ENCODE results near the gene CXCR3.

CXCR3 gene

DNA sequence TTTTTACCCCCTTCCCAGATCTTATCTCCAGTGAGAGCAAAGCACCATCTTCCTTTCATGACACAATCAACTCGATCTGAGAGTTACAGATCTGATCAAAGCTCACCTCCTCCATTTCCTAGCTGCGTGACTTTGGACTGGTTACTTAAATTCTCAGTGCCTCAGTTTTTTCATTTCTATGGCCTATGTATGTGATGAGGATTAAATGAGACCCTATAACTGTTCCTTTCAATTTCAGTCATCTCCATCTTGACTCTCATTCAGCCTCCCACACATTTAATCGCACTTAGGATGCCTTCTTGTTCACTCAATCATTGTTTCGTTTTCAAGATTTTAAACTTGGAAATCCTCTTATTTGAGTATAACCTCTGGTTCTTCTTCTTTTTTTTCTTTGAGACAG is 20.1 kb upstream of the CXCR3 start:
- DNase-seq (ENCODE audit: low read depth) = no peak
- H3K4me3 ChIP-seq (ENCODE audit: low read depth, low read length) = no peak overlapping the region

DNA sequence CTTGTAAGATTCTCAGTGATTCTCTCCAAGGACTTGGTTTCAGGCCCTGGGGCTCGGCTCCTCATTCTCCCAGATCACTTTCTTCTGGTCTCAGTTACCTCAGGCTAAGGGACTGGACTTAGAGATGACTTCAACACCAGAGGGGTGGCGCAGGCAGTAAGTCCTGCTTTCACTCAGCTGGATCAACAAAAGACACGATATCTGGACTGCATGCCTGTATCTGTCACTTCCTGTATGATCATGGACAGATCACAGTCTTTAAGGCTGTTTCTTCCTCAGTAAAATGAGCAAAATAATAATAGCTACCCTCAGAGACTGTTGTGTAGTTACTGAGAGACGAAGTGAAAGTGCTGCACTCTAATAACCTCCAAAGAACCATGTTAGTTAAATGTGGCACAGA is 19.5 kb upstream of the CXCR3 start:
- no peak overlapping the region for H3K4me3 ChIP-seq (ENCODE audit: low read depth, low read length)
- no peak for DNase-seq (ENCODE audit: low read depth)

DNA sequence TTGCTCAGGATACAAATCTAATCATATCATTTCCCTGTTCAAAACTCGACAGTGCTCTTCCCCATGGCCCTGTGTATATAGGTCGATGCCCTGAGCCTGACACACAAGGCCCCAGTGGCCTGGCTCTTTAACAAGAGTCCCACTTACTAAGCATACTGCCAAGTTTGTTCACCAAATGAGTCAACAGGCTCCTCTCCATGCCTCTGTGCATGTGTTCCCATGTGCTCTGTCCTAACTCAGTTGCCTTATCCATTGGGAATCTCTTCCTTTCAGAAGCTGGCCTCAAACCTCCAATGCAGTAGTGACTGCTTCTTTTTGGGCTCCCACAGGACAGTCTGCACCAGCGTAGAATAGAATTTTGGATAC is 18.9 kb upstream of the CXCR3 start:
- DNase-seq (ENCODE audit: low read depth) = no peak

DNA sequence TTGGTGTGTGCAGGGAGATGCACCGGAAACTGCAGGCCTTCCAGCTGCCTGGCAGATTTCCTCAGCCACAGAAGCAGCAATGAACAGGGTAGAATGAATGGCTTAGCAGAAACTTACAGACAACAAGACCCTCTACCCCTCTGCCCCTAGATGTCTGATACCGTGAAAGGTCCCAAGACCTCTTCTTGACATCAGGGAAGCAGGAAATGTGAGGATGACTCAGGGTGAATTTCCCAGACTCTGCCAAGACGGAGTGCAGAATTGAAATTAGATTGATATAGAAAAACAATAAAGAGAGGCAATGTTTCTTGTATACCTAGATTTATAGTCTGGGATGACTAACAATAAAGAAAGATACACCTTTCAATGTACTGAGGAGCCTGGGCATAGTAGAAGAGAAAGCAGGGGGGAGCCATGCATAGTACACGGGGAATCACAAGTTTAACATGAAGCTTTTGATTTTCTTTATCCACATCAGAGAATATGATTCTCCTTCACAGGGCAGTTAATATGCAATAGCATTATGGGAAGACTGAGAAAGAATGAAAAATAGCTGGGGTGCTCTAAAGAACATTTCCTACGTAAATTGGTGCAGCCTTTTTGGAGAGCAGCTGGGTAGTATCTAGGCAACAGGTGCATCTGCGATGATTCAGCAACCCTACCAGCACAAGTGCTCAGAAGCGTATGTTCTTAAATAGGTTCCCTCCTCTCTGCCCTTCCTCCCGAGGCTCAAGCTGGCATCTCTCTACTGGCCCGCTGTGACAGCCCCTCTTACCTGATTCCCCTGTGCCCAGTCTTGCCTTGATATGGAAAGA is 18.3 kb upstream of the CXCR3 start:
- no peak overlapping the region for H3K4me3 ChIP-seq (ENCODE audit: low read depth, low read length)
- DNase-seq (ENCODE audit: low read depth) = no peak

More for the DNA sequence above, 18.9 kb upstream of the CXCR3 start:
- H3K4me3 ChIP-seq (ENCODE audit: low read depth, low read length) = no peak overlapping the region

DNA sequence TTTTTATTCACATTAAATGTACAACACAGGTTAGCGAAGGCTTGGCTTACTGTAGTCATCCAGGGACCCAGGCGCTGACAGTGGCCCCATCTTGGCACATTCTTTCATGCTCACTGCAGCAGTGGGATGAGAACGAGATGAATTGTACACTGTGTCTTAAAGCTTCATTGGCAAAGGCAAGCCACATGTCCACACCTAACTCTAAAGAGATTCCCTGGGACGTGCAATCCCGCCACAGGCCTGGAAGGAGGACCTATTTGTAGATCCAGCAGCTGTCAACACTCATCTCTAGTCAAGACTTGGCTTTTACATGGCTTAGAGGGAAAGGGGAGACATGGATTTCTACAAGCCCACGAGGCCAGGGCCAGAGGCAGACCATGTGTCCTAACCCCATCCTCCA is 16.1 kb upstream of the CXCR3 start:
- H3K4me3 ChIP-seq (ENCODE audit: low read depth, low read length) = no peak overlapping the region
- DNase-seq (ENCODE audit: low read depth) = no peak

DNA sequence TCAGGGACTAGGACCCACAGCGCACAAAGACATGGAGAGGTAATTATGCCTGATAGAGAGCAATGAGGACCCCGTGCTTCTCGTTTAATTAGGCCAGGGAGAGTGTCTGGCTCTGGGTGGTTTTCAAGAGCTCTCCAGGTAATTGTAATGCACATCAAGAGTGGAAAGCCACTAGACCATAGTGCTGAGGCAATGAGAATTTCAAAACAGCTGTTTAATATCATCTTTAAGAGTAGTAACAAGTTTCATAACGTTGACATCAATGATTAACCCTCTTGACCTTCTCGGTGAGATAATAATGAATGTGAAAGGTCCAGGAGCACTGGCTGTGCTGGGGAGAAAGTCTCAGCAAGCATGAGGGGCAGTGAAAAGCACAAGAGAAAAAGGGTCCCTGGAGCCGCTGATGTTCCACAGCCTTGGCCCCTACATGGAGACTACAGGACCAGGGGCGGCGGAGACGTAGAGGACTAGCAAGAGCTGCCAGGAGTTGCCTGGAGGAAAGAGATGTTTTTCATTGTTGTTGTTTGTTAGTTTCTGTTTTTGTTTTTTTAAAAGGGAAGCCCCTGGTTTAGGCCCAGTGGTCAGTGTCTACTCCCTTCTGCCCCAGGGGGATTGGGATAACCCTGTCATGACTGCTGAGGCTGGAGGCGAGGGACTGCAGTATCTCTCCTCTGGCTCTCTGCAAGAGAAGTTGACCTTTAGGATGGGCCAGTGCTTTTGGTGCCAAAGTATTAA is 14.8 kb upstream of the CXCR3 start:
- H3K4me3 ChIP-seq (ENCODE audit: low read depth, low read length) = no peak overlapping the region
- DNase-seq (ENCODE audit: low read depth) = no peak

DNA sequence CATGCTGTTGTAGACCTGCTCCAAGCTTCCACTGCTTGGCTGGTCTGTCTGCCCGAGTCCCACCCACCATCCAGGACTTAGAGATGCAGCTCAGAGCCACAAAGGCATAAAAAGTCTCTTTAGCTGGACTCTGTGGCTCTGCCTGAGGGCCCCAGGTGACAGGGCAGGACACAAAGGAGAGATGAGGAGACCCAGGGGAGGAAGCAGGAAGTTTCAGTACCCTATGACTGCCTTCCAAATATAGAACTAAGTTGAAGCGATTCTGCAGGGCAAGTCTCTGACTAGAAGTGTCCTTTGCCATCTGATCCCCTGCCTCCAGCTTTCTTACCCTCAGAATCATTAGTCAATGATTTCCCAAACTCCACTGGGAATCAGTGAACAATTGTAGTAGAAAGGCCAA is 11.2 kb upstream of the CXCR3 start:
- DNase-seq (ENCODE audit: low read depth) = no peak
- H3K4me3 ChIP-seq (ENCODE audit: low read depth, low read length) = no peak overlapping the region

DNA sequence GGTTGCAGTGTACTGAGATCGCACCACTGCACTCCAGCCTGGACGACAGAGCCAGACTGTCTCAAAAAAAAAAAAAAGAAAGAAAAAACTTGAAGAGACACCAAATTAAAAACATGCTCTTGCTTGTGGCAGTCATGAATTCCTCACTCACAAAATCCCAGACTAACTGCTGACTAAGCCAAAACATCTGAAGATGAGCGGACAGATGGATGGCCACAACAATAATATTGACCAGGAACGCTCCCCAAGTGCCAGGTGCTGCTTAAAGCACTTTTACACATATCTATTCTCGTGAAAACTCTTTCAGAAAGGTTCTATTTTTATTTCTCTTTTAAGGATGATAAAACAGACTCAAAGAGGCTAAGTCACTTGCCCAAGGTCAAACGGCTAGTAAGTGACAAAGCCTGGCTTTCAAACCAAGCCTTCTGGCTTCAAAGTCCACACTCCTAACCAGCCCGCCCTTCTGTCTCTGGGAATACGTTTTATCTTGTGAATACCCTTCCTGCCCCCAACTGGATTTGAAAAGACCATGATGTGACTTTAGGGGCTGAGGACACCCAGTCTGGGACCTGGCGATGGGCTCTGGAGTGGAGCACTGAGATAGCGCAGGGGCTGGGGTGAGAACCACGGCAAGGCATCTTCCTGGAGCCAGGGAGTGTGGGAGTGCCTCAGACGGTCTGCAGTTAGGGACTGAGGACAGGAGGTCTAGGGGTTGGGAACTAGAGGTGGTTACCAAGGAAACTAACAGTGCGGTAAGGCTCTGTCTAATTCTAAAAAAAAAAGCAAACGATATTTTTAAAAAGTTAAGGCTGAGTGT is 9.5 kb upstream of the CXCR3 start:
- H3K4me3 ChIP-seq (ENCODE audit: low read depth, low read length) = no peak overlapping the region
- no peak for DNase-seq (ENCODE audit: low read depth)

DNA sequence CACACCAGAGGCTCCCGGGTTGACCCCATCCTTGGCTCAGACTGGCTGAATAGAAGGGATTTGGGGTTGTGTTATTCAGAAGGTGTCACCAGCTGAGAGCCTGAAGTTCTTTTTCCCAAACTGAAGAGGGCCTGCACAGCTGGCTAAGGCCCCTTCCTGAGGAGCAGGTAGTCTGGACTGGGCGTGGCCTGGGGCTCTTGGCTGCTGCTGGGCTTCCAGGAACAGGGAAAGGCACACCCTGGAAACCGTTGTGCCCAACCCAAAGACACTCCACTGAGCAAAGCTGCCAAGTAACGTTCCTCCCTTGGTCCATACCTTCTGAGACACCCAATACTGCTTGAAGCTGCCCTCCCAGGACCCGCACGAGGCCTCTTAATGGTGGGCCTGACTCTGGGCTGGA is 8.3 kb upstream of the CXCR3 start:
- no peak overlapping the region for H3K4me3 ChIP-seq (ENCODE audit: low read depth, low read length)
- no peak for DNase-seq (ENCODE audit: low read depth)

DNA sequence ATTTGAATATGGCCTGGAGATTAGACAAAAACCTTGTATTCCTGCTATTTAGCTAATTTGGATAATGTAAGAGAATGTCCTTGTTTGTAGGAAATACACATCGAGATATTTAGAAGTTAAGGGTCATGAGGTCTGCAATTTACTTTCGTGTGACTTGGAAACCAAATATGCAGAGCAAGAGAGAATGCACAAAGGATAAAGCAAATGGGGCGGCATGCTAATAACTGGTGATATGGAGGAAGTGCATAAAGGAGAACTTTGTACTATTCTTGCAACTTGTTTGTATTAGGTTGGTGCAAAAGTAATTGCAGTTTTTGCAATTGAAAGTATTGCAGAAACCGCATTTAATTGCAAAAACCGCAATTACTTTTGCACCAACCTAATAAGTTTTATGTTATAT is 7.2 kb upstream of the CXCR3 start:
- DNase-seq (ENCODE audit: low read depth) = no peak
- no peak overlapping the region for H3K4me3 ChIP-seq (ENCODE audit: low read depth, low read length)

DNA sequence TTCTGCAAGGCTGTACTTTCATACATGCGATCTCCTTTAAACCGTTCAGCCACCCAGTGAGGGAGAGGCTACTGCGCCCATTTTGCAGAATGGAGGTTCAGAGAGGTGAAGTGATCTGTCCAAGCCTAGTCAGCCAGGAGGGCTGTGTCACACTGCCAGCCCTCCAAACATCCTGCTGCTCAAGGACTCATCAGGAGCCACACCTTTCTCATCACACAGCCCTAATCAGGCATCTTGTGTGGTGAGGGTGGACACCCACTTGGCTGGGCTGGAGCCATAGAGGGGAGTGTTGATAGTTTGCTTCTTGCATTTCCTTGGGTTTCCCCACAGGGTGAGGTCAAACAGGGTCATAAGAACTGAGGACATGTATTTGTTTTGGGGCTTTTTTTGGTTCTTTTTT is 5.4 kb upstream of the CXCR3 start:
- no peak overlapping the region for H3K4me3 ChIP-seq (ENCODE audit: low read depth, low read length)
- DNase-seq (ENCODE audit: low read depth) = no peak

DNA sequence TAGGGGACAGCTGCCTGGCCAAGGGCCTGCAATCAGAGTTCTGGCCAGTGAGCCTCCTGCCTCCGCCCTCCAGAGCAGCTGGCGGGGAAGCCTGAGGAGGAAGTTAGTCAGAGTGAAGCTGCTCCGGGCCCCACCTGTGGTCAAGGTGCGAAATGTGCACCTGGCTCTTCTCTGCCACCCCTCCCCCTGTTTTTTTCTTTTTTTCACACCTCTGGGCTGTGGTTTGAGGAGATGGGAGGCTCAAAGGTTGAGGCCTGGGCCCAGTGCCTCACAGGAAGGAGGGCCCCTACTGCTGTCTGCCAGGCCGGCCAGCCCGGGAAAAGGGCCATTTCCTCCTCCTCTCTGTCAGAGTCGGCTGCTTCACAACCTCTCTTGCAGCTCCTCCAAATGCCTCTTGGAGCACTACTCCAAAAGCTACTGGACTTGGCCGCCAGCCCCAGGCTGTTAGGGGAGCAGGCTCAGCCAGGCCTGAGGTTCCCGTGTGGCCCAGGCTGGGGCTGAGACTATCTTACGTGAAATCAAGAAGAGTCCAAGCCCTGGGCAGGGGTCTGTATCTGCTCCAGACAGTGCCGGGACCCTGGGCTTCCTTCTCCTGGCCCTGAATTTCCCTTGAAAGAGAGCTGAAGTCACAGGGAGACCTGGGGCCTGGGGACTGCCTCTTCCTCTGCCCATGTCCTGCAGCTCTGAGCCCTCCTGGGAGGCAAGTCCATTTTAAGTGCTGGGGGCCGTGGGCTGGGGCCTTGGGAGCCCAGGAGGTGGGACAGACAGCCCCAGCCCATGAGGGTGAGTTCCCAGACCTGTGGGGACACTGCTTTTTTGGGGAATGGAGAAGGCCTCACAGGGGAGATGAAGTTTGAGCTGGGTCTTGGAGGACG is 4.5 kb upstream of the CXCR3 start:
- H3K4me3 ChIP-seq (ENCODE audit: low read depth, low read length) = no peak overlapping the region
- DNase-seq (ENCODE audit: low read depth) = no peak

DNA sequence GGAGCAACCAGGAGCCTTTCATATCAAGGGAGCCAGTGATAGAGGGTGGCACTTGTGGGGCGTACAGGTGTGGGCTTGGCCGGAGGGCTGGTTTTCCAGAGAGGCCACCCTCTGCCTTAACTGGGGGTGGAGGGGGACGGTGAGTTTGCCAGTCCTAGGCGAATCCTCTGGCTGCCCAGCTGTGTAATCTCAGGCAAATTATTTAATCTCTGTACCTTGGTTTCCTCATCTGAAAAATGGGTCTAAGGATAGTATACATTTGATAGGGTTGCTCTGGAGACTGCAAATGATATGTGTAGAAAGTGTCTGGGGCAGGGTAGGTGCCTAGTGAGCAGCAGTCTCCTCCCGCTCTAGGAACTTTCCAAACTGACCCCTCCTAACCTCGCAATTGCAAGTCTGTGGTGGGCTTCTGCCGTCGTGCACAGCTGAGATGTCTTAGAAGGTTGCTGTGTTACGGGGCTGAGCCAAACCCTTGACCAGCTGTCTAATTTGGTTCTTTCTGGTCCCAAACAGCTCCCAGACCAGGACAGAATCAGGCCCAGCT is 3.8 kb upstream of the CXCR3 start:
- no peak overlapping the region for H3K4me3 ChIP-seq (ENCODE audit: low read depth, low read length)
- no peak for DNase-seq (ENCODE audit: low read depth)

DNA sequence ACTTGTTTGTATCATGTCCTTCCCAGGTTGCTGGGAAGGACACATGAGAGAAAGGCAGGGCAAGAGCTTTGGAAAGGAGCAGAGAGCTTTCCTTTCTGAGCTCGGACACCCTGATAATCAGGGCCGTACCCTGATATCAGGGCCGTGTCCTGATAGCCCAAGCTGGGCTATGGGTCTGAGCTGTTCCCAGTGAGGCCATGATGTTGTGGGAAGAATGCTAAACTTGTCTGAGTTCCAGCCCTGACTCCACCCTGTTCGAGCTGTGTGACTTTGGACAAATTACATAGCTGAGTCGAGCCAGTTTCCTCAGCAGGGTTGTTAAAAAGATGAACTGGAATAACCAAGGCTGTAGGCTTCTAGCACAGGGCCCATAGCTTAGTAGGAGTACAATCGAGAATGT is 3.3 kb upstream of the CXCR3 start:
- no peak for DNase-seq (ENCODE audit: low read depth)
- H3K4me3 ChIP-seq (ENCODE audit: low read depth, low read length) = no peak overlapping the region

DNA sequence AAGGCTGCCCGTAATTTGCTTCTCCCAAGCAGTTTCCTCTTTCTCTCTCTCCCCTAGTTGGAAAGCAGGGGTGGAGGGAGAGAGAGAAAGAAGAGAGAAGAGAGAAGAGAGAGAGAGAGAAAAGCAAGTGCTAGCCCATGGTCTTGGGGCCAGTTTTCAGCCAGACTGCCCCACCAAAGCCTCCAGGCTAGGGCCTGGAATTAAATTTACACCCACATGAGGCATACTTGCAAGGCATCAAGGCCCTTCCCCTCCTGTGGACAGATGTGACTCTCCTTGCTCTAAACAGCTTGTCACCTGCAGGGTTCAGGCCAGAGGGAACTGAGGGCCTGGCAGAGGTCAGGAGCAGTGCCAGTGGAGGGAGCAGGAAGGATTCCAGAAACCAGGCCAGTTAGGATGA is 1.7 kb upstream of the CXCR3 start:
- no peak for DNase-seq (ENCODE audit: low read depth)
- no peak overlapping the region for H3K4me3 ChIP-seq (ENCODE audit: low read depth, low read length)

DNA sequence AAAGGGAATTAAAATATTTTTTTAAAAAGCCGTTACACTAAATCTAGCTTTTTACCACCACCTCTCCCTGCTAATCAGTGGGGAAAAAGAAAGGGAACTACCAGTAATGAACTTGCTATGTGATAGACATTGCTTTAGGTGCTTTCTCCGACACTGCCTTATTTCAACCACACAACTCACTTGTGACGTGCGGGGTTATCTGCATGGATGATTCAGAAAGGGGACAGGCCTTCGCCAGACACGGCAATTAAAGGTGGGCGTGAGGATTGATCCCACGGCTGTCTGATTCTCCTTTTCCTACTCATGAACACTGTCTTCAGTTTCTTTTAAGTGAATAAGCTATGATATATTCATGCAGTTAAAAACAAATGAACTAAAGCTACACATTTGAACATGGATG is 882 bp upstream of the CXCR3 start:
- no peak for DNase-seq (ENCODE audit: low read depth)
- no peak overlapping the region for H3K4me3 ChIP-seq (ENCODE audit: low read depth, low read length)

DNA sequence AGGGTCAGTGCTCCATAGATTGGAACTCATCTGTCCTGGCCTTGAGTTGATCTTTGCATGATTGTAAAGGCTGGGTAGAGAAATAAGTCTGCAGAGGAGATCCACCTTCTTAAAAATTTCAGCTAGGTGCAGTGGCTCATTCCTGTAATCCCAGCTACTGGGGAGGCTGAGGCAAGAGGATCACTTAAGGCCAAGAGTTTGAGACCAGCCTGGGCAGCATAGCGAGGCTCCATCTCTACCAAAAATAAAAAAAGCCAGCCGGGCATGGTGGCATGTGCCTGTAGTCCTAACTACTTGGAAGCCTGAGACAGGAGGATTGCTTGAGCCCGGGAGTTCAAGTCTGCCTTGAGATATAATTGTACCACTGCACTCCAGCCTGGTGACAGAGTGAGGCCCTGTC is 476 bp upstream of the CXCR3 start:
- DNase-seq (ENCODE audit: low read depth) = no peak
- no peak overlapping the region for H3K4me3 ChIP-seq (ENCODE audit: low read depth, low read length)

DNA sequence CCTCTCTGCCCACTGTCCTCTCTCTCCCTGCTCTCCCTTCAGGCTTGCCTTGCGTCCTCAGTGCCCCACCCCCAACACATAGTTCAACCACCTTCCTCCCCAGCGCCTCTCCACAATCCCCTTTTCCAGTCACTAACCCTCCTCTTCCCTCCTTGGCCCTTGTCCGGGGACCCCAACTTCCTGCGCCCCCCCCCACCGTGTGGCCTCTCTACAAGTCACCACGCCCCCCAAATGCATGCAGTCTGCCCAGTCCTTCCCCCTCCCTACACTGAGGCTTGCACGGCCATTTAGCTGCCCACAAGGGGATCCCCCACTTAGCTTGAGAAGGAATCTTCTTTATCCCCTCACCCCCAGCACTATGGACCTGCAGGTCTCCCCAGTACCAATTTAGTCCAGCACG is 569 bp downstream of the CXCR3 start:
- no peak overlapping the region for H3K4me3 ChIP-seq (ENCODE audit: low read depth, low read length)
- DNase-seq (ENCODE audit: low read depth) = no peak
